Left lung (tissue), 10 donors: ENCODE data around the gene PTRHD1. TPM values are rescaled to one million over a fixed set of nuclear protein-coding genes. Genes with fewer than 3 reads are reported as not detected.

ENCODE experiments used
- ATAC-seq: fragments of 200-7000 bp; cut with Tn5 transposase; one replicate; pipeline ENCODE4 v1.9.1; 2020; ENCODE audit warnings: moderate library complexity
- DNase-seq, 4 donors: peaks; one replicate each; pipeline ENCODE4 v3.0.0-alpha.2; 2013 to 2020
- H3K27ac ChIP-seq, 2 donors: fragments of 200-600 bp; sonication (generic) in 1 of 2; one replicate each; pipeline versions ENCODE4 v1.5.0 to v1.8.0; 2020 to 2021
- H3K27me3 ChIP-seq, 2 donors: fragments of 200-600 bp; sonication (generic) in 1 of 2; one replicate each; pipeline versions ENCODE4 v1.5.0 to v1.8.0; 2020 to 2021
- H3K36me3 ChIP-seq, 2 donors: fragments of 200-600 bp; sonication (generic) in 1 of 2; one replicate each; pipeline versions ENCODE4 v1.5.0 to v1.8.0; 2020 to 2021
- H3K4me1 ChIP-seq, 2 donors: fragments of 200-600 bp; one replicate each; pipeline ENCODE4 v1.8.0; 2021
- H3K4me3 ChIP-seq, 2 donors: fragments of 200-600 bp; sonication (generic) in 1 of 2; one replicate each; pipeline versions ENCODE4 v1.5.0 to v1.8.0; 2020 to 2021; ENCODE audit warnings: mild to moderate bottlenecking in 1 of 2
- H3K9me3 ChIP-seq, 2 donors: fragments of 200-600 bp; sonication (generic) in 1 of 2; one replicate each; pipeline versions ENCODE4 v1.5.0 to v1.8.0; 2020 to 2021
- CTCF ChIP-seq, 2 donors: fragments of 200-600 bp; sonication (generic) in 1 of 2; IDR thresholded peaks; one replicate each; pipeline versions ENCODE4 v1.5.0 to v1.8.0; 2021; ENCODE audit warnings: antibody characterized with exemption in 2 of 2
- intact Hi-C, 2 donors: fragments of 100-400 bp; cut with DNase I; formaldehyde crosslinking; loops; one replicate each; pipeline versions ENCODE4 v1.11.2 to v1.14.2; 2022
- polyA plus RNA-seq, 6 donors: library from polyadenylated mRNA; unstranded; fragments of 120-200 nt; gene quantifications; one replicate each; pipeline ENCODE4 v1.2.1, GENCODE V29; 2013; ENCODE audit not compliant: insufficient read length in 6 of 6
- total RNA-seq, 2 donors: library from RNA; stranded (reverse); fragmentation: NEBNext Ultra II Directional; extraction: Animal tissue kit (Norgen Biotek cat#: 25700); gene quantifications; one replicate each; pipeline ENCODE4 v1.2.1, GENCODE V29; 2021
- donor health status: DM: no; HTN: yes; CAD: no.
- donor health status: DM: no; HTN: no; CAD: no.

Gene PTRHD1
- total and polyA plus RNA-seq, 8 donors = 31.3 to 62.6 (median 49.8) TPM

GRCh38 chr2:24840164-24840869 is 47.1 kb upstream of the PTRHD1 start:
- ATAC-seq (no peak), DNase-seq (no peak)
- Histone ChIP-seq H3K27ac (no peak overlapping the region), H3K27me3 (no peaks in the 10 kb centered on the region), H3K36me3 (peaks cover 0 to 13% of the 10 kb centered on the region in 2 donors), H3K4me3 (no peak overlapping the region), H3K4me1 (no peaks in the 10 kb centered on the region), H3K9me3 (no peaks in the 10 kb centered on the region)
- TF ChIP-seq CTCF (IDR thresholded peaks at IDR 0.05) = no peak
- intact Hi-C loops = no loop called here

GRCh38 chr2:24839729-24840128 is 46.5 kb upstream of the PTRHD1 start:
- no peak for TF ChIP-seq CTCF (IDR thresholded peaks at IDR 0.05)

DNA sequence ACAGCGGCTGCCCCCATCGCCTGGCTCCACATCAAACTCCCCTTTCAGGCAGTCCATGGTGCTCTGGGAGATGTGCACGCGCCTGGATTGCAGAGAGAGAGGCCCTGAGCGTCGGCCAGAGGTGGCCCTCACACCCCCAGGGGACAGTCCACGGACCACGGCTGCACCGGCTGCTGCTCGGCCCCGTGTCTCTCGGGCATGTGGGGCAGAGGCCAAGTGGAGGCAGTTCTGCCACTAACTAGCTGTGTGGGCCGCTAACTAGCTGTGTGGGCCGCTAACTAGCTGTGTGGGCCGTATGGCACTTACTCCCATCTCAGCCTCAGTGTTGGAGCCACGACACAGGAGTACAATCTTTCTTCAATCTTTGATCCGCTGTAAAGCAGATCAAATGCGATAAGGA is 45.4 kb upstream of the PTRHD1 start:
- ATAC-seq (no peak), DNase-seq (no peak)
- no peak overlapping the region for H3K4me3 ChIP-seq
- H3K9me3 ChIP-seq = no peaks in the 10 kb centered on the region
- TF ChIP-seq CTCF (IDR thresholded peaks at IDR 0.05) = no peak
- H3K36me3 ChIP-seq = peaks cover 0 to 13% of the 10 kb centered on the region in 2 donors
- intact Hi-C loops = no loop called here
- H3K27me3 ChIP-seq = no peaks in the 10 kb centered on the region
- no peak overlapping the region for H3K27ac ChIP-seq
- H3K4me1 ChIP-seq = no peaks in the 10 kb centered on the region

More at GRCh38 chr2:24839729-24840128, 46.5 kb upstream of the PTRHD1 start:
- Histone ChIP-seq H3K4me3 (no peak overlapping the region), H3K27me3 (no peaks in the 10 kb centered on the region), H3K27ac (no peak overlapping the region), H3K9me3 (no peaks in the 10 kb centered on the region), H3K4me1 (no peaks in the 10 kb centered on the region), H3K36me3 (peaks cover 0 to 13% of the 10 kb centered on the region in 2 donors)
- DNase-seq = no peak
- intact Hi-C loops = no loop called here
- ATAC-seq = no peak

DNA sequence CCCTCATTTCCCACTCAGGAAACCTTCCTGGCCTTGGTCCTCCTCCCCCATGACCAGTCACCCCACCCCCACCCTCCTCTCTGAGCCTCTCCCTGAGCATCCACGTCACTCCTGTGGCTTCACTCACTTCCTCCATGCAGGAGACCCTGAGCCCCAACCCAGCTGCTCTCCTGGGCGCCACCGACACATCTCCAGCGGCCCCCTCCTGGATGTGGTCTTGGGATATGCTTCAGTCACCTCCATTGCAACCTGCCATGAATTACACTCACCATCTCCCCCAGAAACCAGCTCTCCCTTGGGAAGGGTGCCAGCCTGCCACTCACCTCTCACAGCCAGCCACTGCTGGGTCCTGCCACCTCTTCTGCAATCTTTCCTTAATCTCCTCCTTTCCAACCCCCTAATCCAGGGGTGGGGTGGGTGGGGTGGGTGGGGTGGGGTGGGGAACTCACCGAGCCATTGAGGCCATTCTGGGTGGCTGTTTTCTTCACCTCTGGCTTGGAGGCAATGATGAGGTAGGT is 44.9 kb upstream of the PTRHD1 start:
- Histone ChIP-seq H3K27ac (no peak overlapping the region), H3K9me3 (no peaks in the 10 kb centered on the region), H3K36me3 (peaks cover 0 to 13% of the 10 kb centered on the region in 2 donors), H3K4me3 (no peak overlapping the region), H3K27me3 (no peaks in the 10 kb centered on the region), H3K4me1 (no peaks in the 10 kb centered on the region)
- intact Hi-C loops = no loop called here
- no peak for DNase-seq
- no peak for ATAC-seq
- no peak for TF ChIP-seq CTCF (IDR thresholded peaks at IDR 0.05)

DNA sequence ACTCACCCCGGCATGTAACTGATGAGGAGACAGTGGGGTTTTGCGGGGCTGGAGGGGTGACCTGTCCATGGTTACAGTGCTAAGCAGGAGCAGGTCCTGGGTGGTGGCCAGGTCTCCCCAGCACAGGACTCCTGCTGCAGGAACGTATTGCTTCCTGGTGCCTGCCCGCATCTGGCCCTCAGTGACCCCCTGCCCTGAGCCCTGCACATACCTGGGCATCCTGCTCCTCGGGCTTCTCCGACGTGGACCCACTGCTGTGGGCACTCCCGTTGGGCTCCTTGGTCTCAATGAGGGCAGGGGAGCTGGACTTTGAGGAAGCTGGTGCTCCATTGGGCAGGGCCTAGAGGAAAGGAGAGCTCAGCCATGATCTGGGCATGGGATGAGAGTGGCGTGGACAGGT is 43.5 kb upstream of the PTRHD1 start:
- Histone ChIP-seq H3K27me3 (no peaks in the 10 kb centered on the region), H3K4me1 (no peaks in the 10 kb centered on the region), H3K9me3 (no peaks in the 10 kb centered on the region), H3K27ac (no peak overlapping the region), H3K4me3 (no peak overlapping the region), H3K36me3 (peaks cover 0 to 13% of the 10 kb centered on the region in 2 donors)
- ATAC-seq (no peak), DNase-seq (no peak)
- intact Hi-C loops = no loop called here
- TF ChIP-seq CTCF (IDR thresholded peaks at IDR 0.05) = no peak
